ENCODE measurements around the gene CRAMP1. TPM values are rescaled to one million over a fixed set of nuclear protein-coding genes. Genes with fewer than 3 reads are reported as not detected.

CRAMP1 gene
- total RNA-seq, 6 donors from 2014 or later, result 16.3 to 57.6 (median 20.6) TPM

GRCh38 chr16:1667271-1667670 lies 55.1 kb downstream of the CRAMP1 start:
- 93 to 95% methylated on average over 6 to 7 of the region's 8 CpGs for WGBS, 2 donors

DNA sequence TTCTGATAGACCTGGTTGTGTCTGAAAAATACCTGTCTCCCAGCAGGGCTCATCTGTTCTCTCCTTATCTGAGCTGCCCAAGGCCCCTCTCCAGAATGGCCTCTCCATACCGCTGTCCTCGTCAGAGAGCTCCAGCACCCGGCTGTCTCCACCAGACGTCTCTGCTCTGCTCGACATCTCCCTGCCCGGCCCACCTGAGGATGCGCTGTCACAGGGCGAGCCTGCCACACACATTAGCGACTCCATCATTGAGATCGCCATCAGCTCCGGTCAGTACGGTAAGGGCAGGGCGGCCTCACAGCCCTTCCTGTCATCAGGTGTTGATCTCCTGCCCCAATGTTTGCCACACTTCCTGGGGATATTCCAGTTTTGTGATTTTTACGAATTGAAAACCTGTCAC lies 55.8 kb downstream of the CRAMP1 start:
- TF ChIP-seq EP300 (IDR thresholded peaks at IDR 0.05) (no peak), POLR2A (IDR thresholded peaks at IDR 0.05) (no peak), CTCF (IDR thresholded peaks at IDR 0.05) (no peak), POLR2AphosphoS5 (IDR thresholded peaks at IDR 0.05) (no peak)
- Histone ChIP-seq H3K4me3 (no peak overlapping the region), H3K9me3 (no peaks in the 10 kb centered on the region), H3K4me1 (no peaks in the 10 kb centered on the region), H3K27me3 (no peaks in the 10 kb centered on the region), H3K36me3 (peaks cover 79 to 100% (median 98%) of the 10 kb centered on the region in 4 donors), H3K27ac (no peak overlapping the region)
- 95 to 96% methylated on average over 14 of the region's 14 CpGs for WGBS, 2 donors
- no peak for ATAC-seq (ENCODE audit: low FRiP score in 2 of 2)
- DNase-seq, result no peak

More at GRCh38 chr16:1667271-1667670, 55.1 kb downstream of the CRAMP1 start:
- Histone ChIP-seq H3K9me3 (no peaks in the 10 kb centered on the region), H3K4me3 (no peak overlapping the region), H3K4me1 (no peaks in the 10 kb centered on the region), H3K27me3 (no peaks in the 10 kb centered on the region), H3K36me3 (peaks cover 82 to 100% (median 99%) of the 10 kb centered on the region in 4 donors), H3K27ac (no peak overlapping the region)
- no peak for ATAC-seq (ENCODE audit: low FRiP score in 2 of 2)
- no peak for DNase-seq
- TF ChIP-seq CTCF (IDR thresholded peaks at IDR 0.05), result no peak
- no peak for TF ChIP-seq EP300 (IDR thresholded peaks at IDR 0.05)
- TF ChIP-seq POLR2A (IDR thresholded peaks at IDR 0.05), result no peak
- no peak for TF ChIP-seq POLR2AphosphoS5 (IDR thresholded peaks at IDR 0.05)

- H3K27ac ChIP-seq, result no peak overlapping the region
- 95 to 98% methylated on average over 13 to 23 of the region's 23 CpGs for WGBS, 2 donors
- no peak overlapping the region for H3K4me3 ChIP-seq
- H3K4me1 ChIP-seq, result no peaks in the 10 kb centered on the region
- DNase-seq, result no peak
- TF ChIP-seq EP300 (IDR thresholded peaks at IDR 0.05), result no peak
- TF ChIP-seq CTCF (IDR thresholded peaks at IDR 0.05), result no peak
- no peak for TF ChIP-seq POLR2A (IDR thresholded peaks at IDR 0.05)
- TF ChIP-seq POLR2AphosphoS5 (IDR thresholded peaks at IDR 0.05), result no peak
- no peaks in the 10 kb centered on the region for H3K9me3 ChIP-seq
- no peaks in the 10 kb centered on the region for H3K27me3 ChIP-seq
- no peak for ATAC-seq (ENCODE audit: low FRiP score in 2 of 2)
- H3K36me3 ChIP-seq, result peaks cover 73 to 100% (median 96%) of the 10 kb centered on the region in 4 donors
Observed at GRCh38 chr16:1668612-1669319, 56.6 kb downstream of the CRAMP1 start.

GRCh38 chr16:1669698-1670097 lies 57.5 kb downstream of the CRAMP1 start:
- no peak for DNase-seq
- Histone ChIP-seq H3K4me3 (no peak overlapping the region), H3K27ac (no peak overlapping the region), H3K27me3 (no peaks in the 10 kb centered on the region), H3K4me1 (no peaks in the 10 kb centered on the region), H3K36me3 (peaks cover 66 to 100% (median 95%) of the 10 kb centered on the region in 4 donors), H3K9me3 (no peaks in the 10 kb centered on the region)
- TF ChIP-seq POLR2A (IDR thresholded peaks at IDR 0.05) (no peak), CTCF (IDR thresholded peaks at IDR 0.05) (no peak), POLR2AphosphoS5 (IDR thresholded peaks at IDR 0.05) (no peak), EP300 (IDR thresholded peaks at IDR 0.05) (no peak)
- 92 to 94% methylated on average over 2 to 7 of the region's 7 CpGs for WGBS, 2 donors
- ATAC-seq (ENCODE audit: low FRiP score in 2 of 2), result no peak

GRCh38 chr16:1670371-1670770 lies 58.2 kb downstream of the CRAMP1 start:
- 94% methylated on average over 18 to 19 of the region's 19 CpGs for WGBS, 2 donors
- no peaks in the 10 kb centered on the region for H3K4me1 ChIP-seq
- H3K4me3 ChIP-seq, result no peak overlapping the region
- DNase-seq (no peak), ATAC-seq (ENCODE audit: low FRiP score in 2 of 2) (no peak)
- no peaks in the 10 kb centered on the region for H3K27me3 ChIP-seq
- no peak for TF ChIP-seq CTCF (IDR thresholded peaks at IDR 0.05)
- TF ChIP-seq POLR2AphosphoS5 (IDR thresholded peaks at IDR 0.05), result no peak
- no peak for TF ChIP-seq POLR2A (IDR thresholded peaks at IDR 0.05)
- TF ChIP-seq EP300 (IDR thresholded peaks at IDR 0.05), result no peak
- H3K9me3 ChIP-seq, result no peaks in the 10 kb centered on the region
- H3K36me3 ChIP-seq, result peaks cover 62 to 100% (median 95%) of the 10 kb centered on the region in 4 donors
- H3K27ac ChIP-seq, result no peak overlapping the region
